OCI-LY1 (cell line): ENCODE data around the gene TMED8.

Experiments used
- H2AFZ ChIP-seq: fragments of 200-600 bp; sonication (generic), shearing (Covaris generic); 2 replicates; pipeline ENCODE4 v1.6.0; 2014; ENCODE audit warnings: antibody characterized with exemption, mild to moderate bottlenecking, low read length
- H3F3A ChIP-seq: fragments of 200-600 bp; sonication (generic), shearing (Covaris generic); 2 replicates; pipeline ENCODE4 v1.6.0; 2014; ENCODE audit warnings: mild to moderate bottlenecking, antibody characterized with exemption, low read length, moderate library complexity; ENCODE audit not compliant: insufficient read depth
- H3K27ac ChIP-seq: fragments of 200-600 bp; sonication (generic); 2 replicates; pipeline ENCODE4 v1.5.1; 2014; ENCODE audit warnings: low read length, mixed run types, mild to moderate bottlenecking, low read depth; ENCODE audit not compliant: poor library complexity, severe bottlenecking
- H3K27me3 ChIP-seq: fragments of 200-600 bp; sonication (generic); 2 replicates; pipeline ENCODE4 v1.6.0; 2014; ENCODE audit warnings: antibody characterized with exemption, mild to moderate bottlenecking, low read length, moderate library complexity; ENCODE audit not compliant: insufficient read depth
- H3K36me3 ChIP-seq: fragments of 200-600 bp; sonication (generic); 2 replicates; pipeline ENCODE4 v1.6.1; 2014; ENCODE audit warnings: mild to moderate bottlenecking, antibody characterized with exemption, low read length, moderate library complexity, mixed read lengths; ENCODE audit not compliant: insufficient read depth
- H3K4me1 ChIP-seq: fragments of 200-600 bp; sonication (generic); 2 replicates; pipeline ENCODE4 v1.5.1; 2014; ENCODE audit warnings: mild to moderate bottlenecking, low read length, moderate library complexity; ENCODE audit not compliant: insufficient read depth, severe bottlenecking
- H3K4me2 ChIP-seq: fragments of 200-600 bp; sonication (generic), shearing (Covaris generic); 2 replicates; pipeline ENCODE4 v1.6.1; 2014; ENCODE audit warnings: low read length
- H3K4me3 ChIP-seq: fragments of 200-600 bp; sonication (generic); 2 replicates; pipeline ENCODE4 v1.5.1; 2014; ENCODE audit warnings: low read length, low read depth, mild to moderate bottlenecking, mixed read lengths; ENCODE audit not compliant: poor library complexity, severe bottlenecking
- H3K79me2 ChIP-seq: fragments of 200-600 bp; shearing (Covaris generic); 2 replicates; pipeline ENCODE4 v1.6.1; 2016; ENCODE audit warnings: mixed run types, low read length, mixed read lengths; ENCODE audit not compliant: insufficient read depth
- H3K9ac ChIP-seq: fragments of 200-600 bp; sonication (generic), shearing (Covaris generic); 2 replicates; pipeline ENCODE4 v1.6.1; 2014; ENCODE audit warnings: mild to moderate bottlenecking, low read length, mixed read lengths
- H3K9me2 ChIP-seq: fragments of 200-600 bp; sonication (generic), shearing (Covaris generic); 2 replicates; pipeline ENCODE4 v1.6.1; 2014; ENCODE audit warnings: low read depth, mild to moderate bottlenecking, low read length, mixed read lengths
- H3K9me3 ChIP-seq: fragments of 200-600 bp; shearing (Covaris generic); 2 replicates; pipeline ENCODE4 v1.6.1; 2014; ENCODE audit warnings: low read length, mixed read lengths
- H4K20me1 ChIP-seq: fragments of 200-600 bp; sonication (generic), shearing (Covaris generic); 2 replicates; pipeline ENCODE4 v1.6.0; 2016; ENCODE audit warnings: mild to moderate bottlenecking, low read length; ENCODE audit not compliant: insufficient read depth
- EZH2 ChIP-seq: fragments of 200-600 bp; sonication (generic), shearing (Covaris generic); IDR thresholded peaks from 2 replicates; pipeline ENCODE4 v1.8.0; 2017; ENCODE audit warnings: borderline replicate concordance, mixed run types, mild to moderate bottlenecking, antibody characterized with exemption, low read length, moderate library complexity, mixed read lengths
- TF ChIP-seq, protein P1 (sequence below): fragments of 200-600 bp; sonication (generic), shearing (Covaris generic); IDR thresholded peaks from 2 replicates; pipeline ENCODE4 v1.5.1; 2017; ENCODE audit warnings: mild to moderate bottlenecking, antibody characterized with exemption, low read length, moderate library complexity, mixed read lengths

The TMED8 gene

DNA sequence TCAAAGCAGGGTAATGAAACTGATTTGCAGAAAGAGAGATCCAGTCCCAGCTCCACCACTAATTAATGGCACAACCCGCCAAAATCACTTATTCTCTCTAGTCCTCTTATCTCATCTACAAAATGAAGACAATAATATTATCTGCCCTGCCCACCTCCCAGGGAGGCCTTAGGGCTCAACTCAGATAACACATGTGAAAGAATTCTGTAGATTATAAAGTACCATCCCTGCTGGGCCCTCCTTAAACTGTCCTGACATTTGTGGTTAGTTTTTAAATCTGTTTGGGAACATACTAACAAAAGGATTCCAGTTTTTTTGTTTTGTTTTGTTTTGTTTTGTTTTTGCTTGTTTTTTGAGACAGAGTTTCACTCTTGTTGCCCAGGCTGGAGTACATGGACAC lies 63.5 kb downstream of the TMED8 start:
- Histone ChIP-seq H3K79me2 (no peaks in the 10 kb centered on the region), H3K27me3 (no peaks in the 10 kb centered on the region)

DNA sequence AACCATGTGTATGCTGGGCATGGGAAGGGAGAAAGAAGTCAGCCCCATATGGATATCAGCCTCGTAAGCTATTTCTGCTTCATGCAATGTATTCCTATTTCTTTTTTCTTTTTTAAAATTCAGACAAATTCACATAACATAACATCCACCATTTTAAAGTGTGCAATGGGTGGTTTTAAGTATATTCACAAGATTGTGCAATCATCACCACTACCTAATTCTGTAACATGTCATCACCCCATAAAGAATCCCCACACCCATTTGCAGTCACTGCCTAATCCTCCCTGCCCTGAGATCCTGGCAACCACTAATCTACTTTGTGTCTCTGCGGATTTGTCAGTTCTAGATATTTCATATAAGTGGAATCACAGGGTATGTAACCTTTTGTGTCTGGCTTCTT lies 65.7 kb downstream of the TMED8 start:
- TF ChIP-seq EZH2: no peak
- TF ChIP-seq, protein P1, sequence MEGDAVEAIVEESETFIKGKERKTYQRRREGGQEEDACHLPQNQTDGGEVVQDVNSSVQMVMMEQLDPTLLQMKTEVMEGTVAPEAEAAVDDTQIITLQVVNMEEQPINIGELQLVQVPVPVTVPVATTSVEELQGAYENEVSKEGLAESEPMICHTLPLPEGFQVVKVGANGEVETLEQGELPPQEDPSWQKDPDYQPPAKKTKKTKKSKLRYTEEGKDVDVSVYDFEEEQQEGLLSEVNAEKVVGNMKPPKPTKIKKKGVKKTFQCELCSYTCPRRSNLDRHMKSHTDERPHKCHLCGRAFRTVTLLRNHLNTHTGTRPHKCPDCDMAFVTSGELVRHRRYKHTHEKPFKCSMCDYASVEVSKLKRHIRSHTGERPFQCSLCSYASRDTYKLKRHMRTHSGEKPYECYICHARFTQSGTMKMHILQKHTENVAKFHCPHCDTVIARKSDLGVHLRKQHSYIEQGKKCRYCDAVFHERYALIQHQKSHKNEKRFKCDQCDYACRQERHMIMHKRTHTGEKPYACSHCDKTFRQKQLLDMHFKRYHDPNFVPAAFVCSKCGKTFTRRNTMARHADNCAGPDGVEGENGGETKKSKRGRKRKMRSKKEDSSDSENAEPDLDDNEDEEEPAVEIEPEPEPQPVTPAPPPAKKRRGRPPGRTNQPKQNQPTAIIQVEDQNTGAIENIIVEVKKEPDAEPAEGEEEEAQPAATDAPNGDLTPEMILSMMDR: no peak
- Histone ChIP-seq H3K9me2 (no peaks in the 10 kb centered on the region), H3K27me3 (no peaks in the 10 kb centered on the region), H3K36me3 (no peaks in the 10 kb centered on the region), H3K4me3 (no peak overlapping the region), H3K9me3 (no peaks in the 10 kb centered on the region), H3K27ac (no peak overlapping the region), H3K79me2 (no peaks in the 10 kb centered on the region), H3F3A (no peaks in the 10 kb centered on the region), H3K4me1 (peaks cover 7% of the 10 kb centered on the region), H4K20me1 (no peaks in the 10 kb centered on the region), H3K9ac (no peak overlapping the region), H3K4me2 (no peak overlapping the region), H2AFZ (no peak overlapping the region)

More for the DNA sequence above, 63.5 kb downstream of the TMED8 start:
- no peak overlapping the region for H3K4me2 ChIP-seq
- no peak overlapping the region for H3K27ac ChIP-seq
- peaks cover 7% of the 10 kb centered on the region for H3K4me1 ChIP-seq
- no peaks in the 10 kb centered on the region for H3K9me2 ChIP-seq
- H3K9me3 ChIP-seq: no peaks in the 10 kb centered on the region
- no peak overlapping the region for H3K4me3 ChIP-seq
- no peak overlapping the region for H2AFZ ChIP-seq
- no peaks in the 10 kb centered on the region for H4K20me1 ChIP-seq
- H3K36me3 ChIP-seq: no peaks in the 10 kb centered on the region
- no peak overlapping the region for H3K9ac ChIP-seq
- H3F3A ChIP-seq: no peaks in the 10 kb centered on the region
- TF ChIP-seq EZH2: no peak
- TF ChIP-seq, protein P1: no peak

DNA sequence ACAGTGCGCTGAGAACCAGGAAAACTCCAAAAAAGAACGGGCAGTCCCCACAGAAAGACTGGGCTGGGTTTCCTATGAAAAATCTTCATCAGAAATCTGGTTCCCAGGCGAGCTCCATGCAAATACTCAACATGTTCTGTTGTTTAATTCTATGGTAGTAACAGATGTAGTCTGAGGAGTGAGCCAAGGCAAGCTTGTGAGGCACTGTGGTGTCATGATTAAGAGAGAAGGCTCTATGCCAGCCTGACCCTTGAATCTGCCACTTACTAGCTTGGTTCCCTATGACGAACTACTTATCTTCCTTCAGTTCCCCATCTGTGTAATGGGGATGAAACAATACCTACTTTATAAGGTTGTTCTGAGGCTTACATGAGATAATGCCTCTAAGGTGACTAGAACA lies 66.9 kb downstream of the TMED8 start:
- H3K4me3 ChIP-seq: no peak overlapping the region
- no peaks in the 10 kb centered on the region for H3F3A ChIP-seq
- H3K27ac ChIP-seq: no peak overlapping the region
- no peaks in the 10 kb centered on the region for H3K79me2 ChIP-seq
- no peak for TF ChIP-seq EZH2
- TF ChIP-seq, protein P1: no peak
- no peak overlapping the region for H3K9ac ChIP-seq
- peaks cover 7% of the 10 kb centered on the region for H3K4me1 ChIP-seq
- H4K20me1 ChIP-seq: no peaks in the 10 kb centered on the region
- H2AFZ ChIP-seq: no peak overlapping the region
- H3K4me2 ChIP-seq: no peak overlapping the region
- H3K36me3 ChIP-seq: no peaks in the 10 kb centered on the region
- no peaks in the 10 kb centered on the region for H3K9me2 ChIP-seq
- no peaks in the 10 kb centered on the region for H3K9me3 ChIP-seq
- no peaks in the 10 kb centered on the region for H3K27me3 ChIP-seq
